ENCODE data around the gene PARVB. TPM values are rescaled to one million over a fixed set of nuclear protein-coding genes. Genes with fewer than 3 reads are reported as not detected.

PARVB gene
- total RNA-seq, 1 donor from 2014 or later: 38.2 TPM

DNA sequence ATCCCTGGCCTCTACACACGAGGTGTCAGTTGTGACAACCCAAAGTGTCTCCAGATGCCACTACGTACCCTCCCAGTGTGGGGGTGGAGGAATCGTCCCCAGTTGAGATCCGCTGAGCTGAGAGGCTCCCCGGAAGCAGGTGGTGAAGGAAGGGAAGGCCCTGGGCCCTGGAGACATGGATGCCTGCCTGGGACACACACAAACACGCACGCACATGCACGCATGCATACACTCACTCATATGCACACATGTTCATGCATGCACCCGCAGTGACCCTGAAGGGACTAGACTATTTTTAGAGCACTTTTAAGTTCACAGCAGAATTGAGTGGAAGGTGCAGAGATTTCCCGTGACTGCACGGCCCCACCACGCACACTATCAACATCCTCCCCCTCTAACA lies 50.9 kb downstream of the PARVB start:
- intact Hi-C loops (cut with DNase I): loop anchor here (5.0 kb wide), 1 partner anchor 78 kb away; no protein-coding TSS in a partner anchor
- DNase-seq (ENCODE audit: low spot score) (no peak), ATAC-seq (no peak)

DNA sequence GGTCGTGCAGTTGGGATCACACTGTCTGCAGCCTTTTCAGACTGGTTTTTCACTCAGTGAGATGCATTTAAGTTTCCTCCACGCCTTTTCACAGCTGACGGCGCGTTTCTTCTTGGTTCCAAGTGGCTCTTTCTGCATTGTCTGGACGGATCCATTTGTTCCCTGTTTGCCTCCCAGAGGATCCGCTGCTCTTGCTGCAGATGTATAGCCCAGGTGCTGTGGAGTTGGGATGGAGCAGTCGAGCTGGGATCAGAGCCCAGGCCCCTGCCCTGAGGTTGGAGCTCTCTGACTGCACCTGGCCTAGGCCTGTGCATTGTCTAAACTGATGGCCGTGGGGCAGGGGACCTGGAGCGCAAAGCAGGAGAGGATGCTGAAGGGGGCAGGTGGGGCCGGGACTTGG lies 51.6 kb downstream of the PARVB start:
- DNase-seq (ENCODE audit: low spot score): no peak
- no peak for ATAC-seq
- intact Hi-C loops (cut with DNase I): loop anchor here (5.0 kb wide), 1 partner anchor 78 kb away; no protein-coding TSS in a partner anchor

DNA sequence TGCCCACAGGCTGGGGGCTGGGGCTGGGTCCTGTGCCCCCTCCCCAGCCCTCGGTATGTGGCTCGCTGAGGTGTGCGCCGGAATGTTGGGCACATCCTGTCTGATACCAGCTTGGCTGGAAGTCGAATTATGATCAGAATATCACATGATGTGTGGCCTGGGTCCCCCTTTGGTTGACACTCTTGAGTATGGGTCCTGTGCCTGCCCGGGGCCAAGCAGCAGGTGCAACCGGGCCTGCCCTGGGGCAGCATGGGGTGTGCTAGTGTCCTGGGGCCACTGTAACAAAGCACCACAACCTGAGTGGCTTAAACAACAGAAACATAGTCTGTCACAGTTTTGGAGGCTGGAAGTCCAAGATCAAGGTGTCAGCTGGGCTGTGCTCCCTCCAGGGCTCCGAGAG lies 52.7 kb downstream of the PARVB start:
- ATAC-seq (no peak), DNase-seq (ENCODE audit: low spot score) (no peak)
- intact Hi-C loops (cut with DNase I): loop anchor here (5.0 kb wide), 1 partner anchor 80 kb away; no protein-coding TSS in a partner anchor

DNA sequence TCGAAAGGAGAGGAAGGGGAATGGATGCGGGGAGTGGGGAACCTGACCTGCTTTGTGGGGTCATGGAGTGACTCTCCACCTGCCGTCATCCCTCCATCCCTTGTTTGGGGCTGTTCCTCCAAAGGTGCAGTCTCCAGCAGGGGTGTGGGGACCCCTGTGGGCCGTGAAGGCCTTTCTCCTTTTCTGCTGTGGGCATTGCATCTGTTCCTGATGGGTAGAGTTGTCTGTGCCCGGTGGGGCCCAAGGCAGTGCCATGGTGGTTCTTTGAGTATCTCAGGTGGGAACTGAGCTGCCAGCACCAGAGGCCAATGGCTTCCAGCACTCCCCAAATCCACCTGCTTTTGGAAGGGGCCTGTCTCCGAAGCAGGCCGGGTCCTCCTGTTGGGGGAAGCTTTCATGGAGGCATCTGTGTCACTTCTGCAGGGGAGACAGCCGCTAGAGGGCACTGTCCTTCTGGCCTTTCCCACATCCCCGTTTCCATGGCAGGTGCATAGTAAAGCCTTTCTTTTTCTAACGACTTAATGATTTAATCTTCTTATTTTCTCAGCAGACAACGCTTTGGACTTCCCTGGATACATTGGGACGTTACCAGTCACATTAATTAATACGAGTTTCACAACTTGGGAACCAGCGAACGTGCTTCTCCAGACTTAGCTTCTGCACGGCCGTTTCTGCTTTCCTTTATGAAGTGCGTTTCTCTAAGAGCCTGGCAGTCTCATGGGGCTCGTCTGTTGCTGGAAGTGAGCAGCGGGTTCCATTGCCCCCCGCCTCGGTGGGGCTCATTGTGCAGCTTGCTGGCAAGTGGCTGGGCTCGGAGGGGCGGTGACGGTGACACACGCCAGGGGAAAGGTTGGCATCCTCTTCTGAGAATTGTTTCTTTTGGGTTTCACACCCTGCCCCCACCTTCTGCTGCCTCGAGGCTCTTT lies 57.1 kb downstream of the PARVB start:
- intact Hi-C loops (cut with DNase I): no loop called here
- no peak for ATAC-seq

DNA sequence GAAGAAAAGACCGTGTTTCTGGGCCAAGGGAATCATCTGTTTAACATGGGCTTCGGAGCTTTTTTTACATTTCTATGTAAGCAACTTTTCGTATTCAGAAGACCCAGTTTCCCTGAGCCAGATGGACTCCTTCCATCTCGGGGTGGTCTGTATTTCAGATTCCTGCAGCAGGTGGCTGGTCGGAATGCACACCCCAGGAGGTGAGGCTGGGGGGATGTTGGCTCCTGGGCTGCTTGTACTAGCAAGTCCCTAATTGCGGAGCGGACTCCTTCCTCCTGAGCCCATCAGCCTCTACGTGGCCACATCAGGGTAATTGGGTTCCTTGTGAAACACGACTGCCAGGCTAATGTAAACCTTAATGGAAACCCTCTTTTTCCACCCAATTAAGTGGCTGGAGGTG lies 58.7 kb downstream of the PARVB start:
- DNase-seq (ENCODE audit: low spot score) (no peak), ATAC-seq (no peak)
- intact Hi-C loops (cut with DNase I): no loop called here

More for the DNA sequence above, 57.1 kb downstream of the PARVB start:
- DNase-seq (ENCODE audit: low spot score): peak; percentile 88

DNA sequence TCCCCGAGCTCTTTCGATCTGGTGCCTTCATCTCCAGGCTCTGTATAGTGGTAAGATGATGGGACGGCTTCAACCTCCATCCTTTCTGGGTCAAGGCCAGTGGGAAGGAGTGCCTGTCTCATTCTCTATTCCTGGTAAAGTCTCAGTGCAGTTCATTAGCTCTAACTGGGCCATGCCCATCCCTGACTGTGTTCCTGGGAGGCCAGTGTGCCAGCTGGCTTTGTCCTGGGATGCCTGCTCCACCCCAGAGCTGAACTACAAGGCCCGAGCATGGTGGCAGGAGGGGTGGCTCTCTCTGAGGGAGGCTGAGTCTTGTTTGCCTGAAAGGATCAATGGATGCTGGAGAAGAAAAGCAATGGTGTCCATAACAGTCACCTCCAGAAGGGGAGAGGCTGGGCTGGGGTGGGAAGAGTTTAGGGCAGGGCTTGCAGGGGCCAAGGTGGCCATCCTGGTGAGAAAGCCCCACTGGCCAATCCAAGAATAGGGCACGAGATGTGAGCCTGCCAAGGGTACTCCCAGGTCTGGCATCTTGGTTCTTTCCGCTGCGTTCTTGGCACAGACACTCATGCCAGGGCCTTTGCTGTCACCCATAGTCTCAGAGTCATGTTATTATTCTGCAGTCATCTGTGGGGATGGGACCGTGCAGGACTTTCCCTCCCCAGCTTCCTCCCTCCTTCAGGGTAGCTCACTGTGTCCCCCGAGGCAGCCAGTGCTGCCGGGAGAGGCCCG lies 60.1 kb downstream of the PARVB start:
- DNase-seq (ENCODE audit: low spot score) (no peak), ATAC-seq (no peak)
- intact Hi-C loops (cut with DNase I): no loop called here

DNA sequence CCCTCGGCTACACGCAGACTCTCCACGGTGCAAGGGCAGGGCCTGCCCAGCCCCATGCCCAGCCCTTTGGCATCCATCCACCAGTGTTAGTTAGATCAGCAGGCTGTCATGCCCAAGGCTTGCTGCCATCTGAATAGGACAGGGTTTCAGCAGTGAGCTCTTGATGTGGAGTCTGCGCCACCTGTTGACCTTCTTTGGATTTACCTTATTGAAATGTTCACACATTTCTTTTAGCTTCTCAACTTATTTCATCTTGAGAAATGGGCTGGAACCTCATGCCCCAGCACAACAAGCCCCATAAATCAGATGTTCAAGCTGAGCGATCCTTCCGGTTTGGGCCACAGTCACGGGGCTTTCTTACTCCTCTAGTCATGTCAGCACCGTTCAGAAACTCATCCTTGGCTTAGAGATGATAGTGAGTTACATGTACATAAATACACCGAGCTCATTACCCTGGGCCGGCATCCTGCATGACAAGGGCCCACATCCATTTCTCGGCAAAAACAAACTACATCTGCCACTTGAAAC lies 61.7 kb downstream of the PARVB start:
- ATAC-seq: peak; percentile 47
- intact Hi-C loops (cut with DNase I): no loop called here
- DNase-seq (ENCODE audit: low spot score): no peak

DNA sequence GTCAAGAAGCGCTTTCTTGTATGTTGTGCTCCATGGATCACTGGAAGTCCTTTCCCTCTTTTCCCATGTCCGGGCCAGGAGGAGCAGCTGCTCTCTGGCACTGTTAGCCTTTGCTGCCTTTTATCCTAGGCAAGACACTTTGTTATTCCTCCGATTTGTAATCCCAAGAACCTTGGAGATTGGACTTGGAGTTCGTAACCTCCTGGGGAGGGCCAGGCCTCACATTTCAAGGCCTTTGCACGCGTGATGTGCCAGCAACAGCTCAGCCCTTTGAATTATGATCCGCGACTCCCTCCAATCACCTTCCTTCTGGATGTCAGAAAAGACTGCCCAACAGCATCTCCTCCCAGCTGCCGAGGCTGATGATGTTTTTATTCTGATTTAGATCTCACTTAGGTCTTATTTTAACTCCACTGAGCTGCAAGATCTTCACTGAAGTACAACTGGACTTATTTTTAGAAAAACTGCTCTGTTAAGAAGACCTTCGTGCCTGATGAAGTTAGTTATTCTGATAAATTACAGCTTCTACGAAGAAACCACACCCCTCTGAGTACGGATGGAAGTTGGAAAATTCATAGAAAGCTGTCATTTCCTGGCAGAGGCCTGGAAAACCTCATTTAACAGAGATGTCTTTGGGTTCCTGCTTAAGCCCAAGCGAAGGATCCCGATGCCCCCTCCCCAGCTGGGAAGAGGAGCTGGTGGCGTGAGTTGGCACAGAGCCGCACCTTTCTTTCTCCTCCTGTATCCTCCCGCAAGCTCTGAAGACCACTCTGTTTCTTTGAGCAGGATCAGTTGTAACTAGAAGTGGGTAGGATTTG lies 62.4 kb downstream of the PARVB start:
- ATAC-seq (peak; percentile 86), DNase-seq (ENCODE audit: low spot score) (no peak)
- intact Hi-C loops (cut with DNase I): no loop called here

DNA sequence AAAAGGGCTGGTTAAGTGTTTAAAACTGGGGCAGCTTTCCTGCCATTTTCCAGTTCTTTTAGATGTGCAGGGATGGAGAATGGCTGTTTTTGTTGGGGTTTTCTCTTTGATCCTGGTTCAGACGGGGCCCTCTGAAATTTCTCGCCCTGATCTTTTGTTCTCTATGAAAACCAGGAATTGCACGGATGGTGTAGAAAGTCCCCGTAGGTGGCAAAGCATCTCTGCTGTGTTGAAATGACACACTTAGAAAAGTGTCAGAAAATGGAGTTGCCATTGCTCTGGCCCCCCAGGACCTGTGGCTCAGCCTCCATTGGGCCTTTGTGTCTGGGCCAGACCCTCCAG lies 63.0 kb downstream of the PARVB start:
- ATAC-seq (no peak), DNase-seq (ENCODE audit: low spot score) (no peak)
- intact Hi-C loops (cut with DNase I): no loop called here

DNA sequence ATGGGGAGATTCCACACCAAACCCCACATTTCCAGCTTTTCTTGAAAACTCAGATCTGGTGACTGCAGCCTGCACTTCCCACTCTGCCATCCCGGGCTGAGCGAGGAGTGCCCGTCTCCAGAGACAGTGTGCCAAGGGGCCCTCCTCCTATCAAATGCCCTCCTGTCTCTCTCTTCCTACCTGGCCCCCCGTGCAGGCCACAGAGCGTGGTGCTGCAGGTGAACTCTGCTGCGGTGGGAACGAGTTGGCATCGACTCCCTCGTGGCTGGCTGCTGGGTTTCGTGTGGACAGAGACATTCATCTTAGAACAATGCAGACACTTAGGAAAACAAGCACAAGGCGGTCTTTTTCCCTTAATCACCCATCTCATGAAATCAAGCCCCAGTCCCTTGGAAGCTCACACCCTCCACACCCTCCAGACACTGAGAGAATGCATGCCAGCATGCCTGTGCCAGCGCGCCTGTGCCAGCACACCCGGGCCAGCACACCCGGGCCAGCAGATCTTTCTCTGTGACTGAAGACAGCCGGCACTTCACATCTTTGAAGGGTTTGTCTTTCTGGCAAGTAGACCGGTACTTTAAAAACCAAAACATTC lies 65.0 kb downstream of the PARVB start:
- intact Hi-C loops (cut with DNase I): no loop called here
- no peak for DNase-seq (ENCODE audit: low spot score)
- ATAC-seq: no peak

DNA sequence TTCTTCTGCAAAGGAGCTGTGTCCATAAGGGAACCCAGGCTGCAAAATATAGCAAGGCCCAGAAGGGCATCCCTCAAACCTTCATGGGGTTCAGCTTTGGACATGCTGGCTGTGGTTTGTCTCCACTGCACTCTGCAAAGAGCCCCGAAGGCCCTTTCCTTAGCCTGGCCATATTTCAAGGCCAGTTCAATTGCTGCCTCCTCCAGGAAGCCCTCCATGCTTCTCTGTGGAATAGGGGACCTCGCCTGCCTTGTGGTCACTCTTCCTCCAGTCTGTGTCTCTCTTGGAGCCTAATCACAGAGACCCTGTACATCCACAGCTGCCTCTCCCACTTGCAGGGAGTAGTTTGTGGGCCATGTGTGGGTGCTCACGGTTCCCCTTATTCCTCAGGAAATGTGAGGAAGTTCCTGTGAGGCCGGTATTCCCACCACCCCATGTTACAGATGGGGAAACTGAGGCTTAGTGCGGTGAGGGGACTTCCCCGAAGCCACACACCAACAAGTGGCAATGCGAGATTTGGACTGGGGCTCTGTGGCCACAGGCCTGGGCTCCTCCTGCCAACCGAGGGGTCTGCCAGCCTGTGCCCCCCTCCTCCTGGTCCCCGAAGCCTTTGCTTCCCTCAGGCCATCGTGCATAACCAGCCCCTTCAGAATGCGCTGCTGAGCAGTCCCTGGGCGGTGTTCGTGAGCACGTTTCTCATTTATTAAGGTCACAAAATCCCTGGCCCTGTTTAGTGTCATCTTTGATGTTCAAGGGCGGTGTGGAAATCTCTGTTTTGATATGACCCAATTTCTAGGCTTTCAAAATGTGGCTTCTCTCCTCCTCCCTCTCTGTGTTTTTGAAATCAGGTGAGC lies 65.8 kb downstream of the PARVB start:
- no peak for DNase-seq (ENCODE audit: low spot score)
- intact Hi-C loops (cut with DNase I): no loop called here
- no peak for ATAC-seq

DNA sequence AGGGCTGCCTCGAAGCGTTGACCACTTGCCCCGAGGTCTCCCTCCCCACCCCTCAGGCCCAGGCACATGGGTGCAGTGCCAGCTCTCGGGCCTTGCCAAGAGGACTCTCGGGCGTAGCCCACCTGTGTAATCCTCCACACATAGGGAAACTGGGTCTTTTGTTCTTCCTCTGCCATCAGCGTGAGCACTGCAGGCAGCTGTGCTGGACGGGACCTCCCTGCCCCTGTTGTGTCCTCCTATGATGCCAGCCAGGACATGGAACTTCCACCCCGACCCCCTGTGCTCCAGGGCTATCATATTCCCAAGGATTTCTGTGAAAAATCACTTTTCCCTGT lies 66.4 kb downstream of the PARVB start:
- no peak for ATAC-seq

DNA sequence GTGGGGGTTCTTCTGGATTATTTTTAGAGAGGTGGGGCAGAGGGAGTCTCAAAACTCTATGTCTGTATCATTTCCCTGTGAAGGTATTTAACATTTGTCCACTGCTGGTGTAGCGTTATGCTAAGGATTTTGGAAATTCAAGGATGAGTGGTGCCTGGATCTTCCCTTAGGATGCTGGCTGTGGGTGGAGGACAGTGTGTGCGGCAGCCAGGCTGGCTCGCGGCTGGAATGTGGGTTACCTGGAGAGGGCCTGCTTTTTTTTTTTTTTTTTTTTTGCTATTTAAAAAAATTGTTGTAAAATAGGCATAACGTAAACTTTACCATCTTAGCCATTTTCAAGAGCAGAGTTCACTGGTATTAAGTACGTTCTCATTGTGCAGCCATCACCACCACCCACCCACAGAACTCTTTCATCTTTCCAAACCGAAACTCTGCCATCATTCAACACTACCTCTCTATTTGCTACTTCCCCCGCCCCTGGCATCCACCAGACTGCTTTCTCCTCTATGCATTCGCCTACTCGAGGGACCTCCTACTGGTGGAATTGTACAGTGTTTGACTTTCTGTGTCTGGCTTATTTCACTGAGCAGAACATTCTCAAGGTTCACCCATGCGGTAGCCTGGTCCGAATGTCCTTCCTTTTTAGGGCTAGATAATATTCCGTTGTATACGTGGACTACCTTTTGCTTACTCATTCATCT lies 67.1 kb downstream of the PARVB start:
- intact Hi-C loops (cut with DNase I): no loop called here

More for the DNA sequence above, 66.4 kb downstream of the PARVB start:
- DNase-seq (ENCODE audit: low spot score): no peak
- intact Hi-C loops (cut with DNase I): no loop called here

DNA sequence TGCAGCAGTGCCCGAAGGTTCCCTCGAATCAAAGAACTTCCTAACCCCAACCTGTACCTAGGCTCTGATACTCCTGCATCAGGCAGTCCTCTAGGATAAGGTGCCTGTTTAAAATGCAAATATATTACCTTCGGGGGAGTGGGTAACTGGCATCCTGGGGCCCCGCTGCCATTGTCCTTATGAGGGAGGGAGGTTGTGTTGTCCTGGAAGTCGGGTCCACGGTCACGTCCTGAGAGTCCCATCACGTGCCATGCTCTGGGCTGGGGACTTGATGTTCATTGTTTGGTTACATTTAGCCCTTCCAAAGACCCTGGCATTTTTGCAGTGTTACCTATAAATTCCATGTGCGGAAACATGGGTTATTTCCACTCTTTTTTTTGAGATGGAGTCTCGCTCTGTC lies 67.6 kb downstream of the PARVB start:
- intact Hi-C loops (cut with DNase I): no loop called here
- no peak for DNase-seq (ENCODE audit: low spot score)
- ATAC-seq: no peak

More for the DNA sequence above, 67.1 kb downstream of the PARVB start:
- ATAC-seq: no peak
- no peak for DNase-seq (ENCODE audit: low spot score)

DNA sequence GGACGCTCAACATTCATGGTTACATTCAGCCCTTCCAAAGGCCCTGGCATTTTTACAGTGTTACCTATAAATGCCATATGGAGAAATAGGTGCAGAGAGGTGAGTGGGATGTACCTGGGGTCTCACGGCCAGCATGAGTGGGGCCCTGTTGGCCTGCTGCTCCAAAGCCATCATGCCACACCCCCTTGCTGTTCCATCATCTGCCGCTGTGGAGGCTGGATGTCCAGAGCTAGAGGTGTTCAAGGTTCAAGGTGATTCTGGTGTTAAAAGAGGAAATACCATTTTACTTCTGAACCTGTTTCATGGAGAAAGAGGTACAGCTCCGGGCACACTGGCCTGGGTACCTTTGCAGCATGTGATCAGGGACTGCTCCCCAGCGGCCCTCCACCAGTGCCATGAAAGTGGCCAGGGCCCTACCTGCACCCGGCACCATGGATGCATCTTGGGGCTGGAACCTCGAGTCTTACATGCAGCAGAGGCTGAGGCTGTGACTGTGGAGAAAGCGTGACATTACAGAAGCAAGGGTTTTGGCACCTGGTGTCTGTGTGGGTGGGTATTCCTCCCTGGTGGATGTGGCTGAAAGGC lies 68.6 kb downstream of the PARVB start:
- intact Hi-C loops (cut with DNase I): no loop called here
- no peak for ATAC-seq
- no peak for DNase-seq (ENCODE audit: low spot score)

DNA sequence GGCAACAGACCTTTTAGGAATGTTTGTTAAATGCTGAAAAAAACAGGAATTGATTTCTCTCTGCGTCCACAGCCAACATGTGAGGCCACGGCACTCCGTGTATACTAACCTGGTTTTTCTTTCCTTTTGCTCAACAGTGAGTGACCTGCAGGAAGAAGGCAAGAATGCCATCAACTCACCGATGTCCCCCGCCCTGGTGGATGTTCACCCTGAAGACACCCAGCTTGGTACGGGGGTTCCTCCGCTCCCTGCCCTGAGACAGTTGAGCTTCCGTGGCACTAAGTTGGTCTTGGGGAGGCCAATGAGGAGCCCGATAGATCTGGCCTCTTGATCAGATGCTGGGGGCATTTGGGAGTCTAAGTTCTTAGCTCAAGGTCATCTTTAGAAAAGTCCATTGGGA lies 69.7 kb downstream of the PARVB start:
- intact Hi-C loops (cut with DNase I): no loop called here
- no peak for DNase-seq (ENCODE audit: low spot score)
- ATAC-seq: no peak

DNA sequence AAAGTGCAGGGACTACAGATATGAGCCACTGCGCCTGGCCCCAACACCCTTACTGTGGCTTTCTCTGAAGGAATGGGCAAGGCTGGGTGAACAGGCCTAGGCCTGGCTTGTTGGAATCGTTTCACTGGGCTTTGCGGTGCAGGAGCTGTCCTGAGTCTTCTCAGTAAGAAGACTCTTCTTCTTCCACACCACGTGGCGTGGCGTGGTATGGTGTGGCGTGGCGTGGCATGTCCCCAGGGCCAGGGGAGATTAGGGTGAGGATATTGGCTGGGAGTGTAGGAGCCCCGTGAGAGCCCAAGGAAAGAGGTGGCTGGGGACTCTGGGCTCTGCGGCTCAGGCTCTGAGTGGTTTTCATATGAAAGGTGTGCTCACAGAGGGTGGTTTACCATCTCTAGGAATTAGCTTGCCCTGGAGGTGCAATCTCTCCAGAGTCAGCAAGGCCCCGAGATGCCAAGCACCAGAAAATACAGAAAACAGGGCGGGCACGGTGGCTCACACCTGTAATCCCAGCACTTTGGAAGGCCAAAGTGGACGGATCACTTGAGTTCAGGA lies 70.7 kb downstream of the PARVB start:
- ATAC-seq (no peak), DNase-seq (ENCODE audit: low spot score) (no peak)
- intact Hi-C loops (cut with DNase I): no loop called here
